ENCODE measurements around the gene MAGOH. TPM values are rescaled to one million over a fixed set of nuclear protein-coding genes. Genes with fewer than 3 reads are reported as not detected.

The MAGOH gene
- total RNA-seq, 4 donors from 2014 or later, result 11.6 to 18.6 (median 16.8) TPM

- WGBS, 2 donors, result 79 to 83% methylated on average over 2 of the region's 2 CpGs
- Histone ChIP-seq H3K4me1 (peaks cover 0 to 35% (median 5%) of the 10 kb centered on the region in 4 donors), H3K27ac (no peak overlapping the region), H3K27me3 (no peaks in the 10 kb centered on the region), H3K9me3 (no peaks in the 10 kb centered on the region), H3K4me3 (no peak overlapping the region), H3K36me3 (no peaks in the 10 kb centered on the region)
- no peak for TF ChIP-seq POLR2A (IDR thresholded peaks at IDR 0.05)
- DNase-seq (ENCODE audit: low spot score in 2 of 2), result no peak
These were observed 58.1 kb downstream of the MAGOH start for GRCh38 chr1:53180226-53180625.

Other genes starting within 250 kb of the MAGOH start
- gene PODN, start 176.3 kb downstream of the MAGOH start, total RNA-seq, result 1,000 to 10,000 TPM in 1 of 4 donors, 100 to 1,000 TPM in 3; 209 to 1,182 (median 700) TPM
- gene SLC1A7, start 95.9 kb downstream of the MAGOH start, total RNA-seq, result 1 to 10 TPM in 1 of 4 donors, under 1 TPM in 1, not detected in 2; 0.66 to 1.6 TPM
- gene CPT2, start 41.7 kb downstream of the MAGOH start, total RNA-seq, result 10 to 100 TPM; 17.2 to 28.8 (median 21.7) TPM
- 10 to 100 TPM; 49.2 to 67.7 (median 64.7) TPM for gene CZIB, start 17.9 kb downstream of the MAGOH start, total RNA-seq
- gene LRP8, start 89.6 kb upstream of the MAGOH start, total RNA-seq, result 10 to 100 TPM in 1 of 4 donors, 1 to 10 TPM in 3; 2.2 to 15.0 (median 2.5) TPM
- gene DMRTB1, start 220.9 kb upstream of the MAGOH start, total RNA-seq, result not detected